ENCODE measurements around the gene CCDC86.

CCDC86 gene

GRCh38 chr11:60852982-60853950, 11.4 kb downstream of the CCDC86 start:
- no peak overlapping the region for H3K4me3 ChIP-seq (ENCODE audit: low read depth, low read length)
- no peak for DNase-seq (ENCODE audit: low read depth)
- TF ChIP-seq, protein P1, sequence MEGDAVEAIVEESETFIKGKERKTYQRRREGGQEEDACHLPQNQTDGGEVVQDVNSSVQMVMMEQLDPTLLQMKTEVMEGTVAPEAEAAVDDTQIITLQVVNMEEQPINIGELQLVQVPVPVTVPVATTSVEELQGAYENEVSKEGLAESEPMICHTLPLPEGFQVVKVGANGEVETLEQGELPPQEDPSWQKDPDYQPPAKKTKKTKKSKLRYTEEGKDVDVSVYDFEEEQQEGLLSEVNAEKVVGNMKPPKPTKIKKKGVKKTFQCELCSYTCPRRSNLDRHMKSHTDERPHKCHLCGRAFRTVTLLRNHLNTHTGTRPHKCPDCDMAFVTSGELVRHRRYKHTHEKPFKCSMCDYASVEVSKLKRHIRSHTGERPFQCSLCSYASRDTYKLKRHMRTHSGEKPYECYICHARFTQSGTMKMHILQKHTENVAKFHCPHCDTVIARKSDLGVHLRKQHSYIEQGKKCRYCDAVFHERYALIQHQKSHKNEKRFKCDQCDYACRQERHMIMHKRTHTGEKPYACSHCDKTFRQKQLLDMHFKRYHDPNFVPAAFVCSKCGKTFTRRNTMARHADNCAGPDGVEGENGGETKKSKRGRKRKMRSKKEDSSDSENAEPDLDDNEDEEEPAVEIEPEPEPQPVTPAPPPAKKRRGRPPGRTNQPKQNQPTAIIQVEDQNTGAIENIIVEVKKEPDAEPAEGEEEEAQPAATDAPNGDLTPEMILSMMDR (conservative IDR thresholded peaks at IDR 0.05; ENCODE audit: low read depth, low read length), result no peak

DNA sequence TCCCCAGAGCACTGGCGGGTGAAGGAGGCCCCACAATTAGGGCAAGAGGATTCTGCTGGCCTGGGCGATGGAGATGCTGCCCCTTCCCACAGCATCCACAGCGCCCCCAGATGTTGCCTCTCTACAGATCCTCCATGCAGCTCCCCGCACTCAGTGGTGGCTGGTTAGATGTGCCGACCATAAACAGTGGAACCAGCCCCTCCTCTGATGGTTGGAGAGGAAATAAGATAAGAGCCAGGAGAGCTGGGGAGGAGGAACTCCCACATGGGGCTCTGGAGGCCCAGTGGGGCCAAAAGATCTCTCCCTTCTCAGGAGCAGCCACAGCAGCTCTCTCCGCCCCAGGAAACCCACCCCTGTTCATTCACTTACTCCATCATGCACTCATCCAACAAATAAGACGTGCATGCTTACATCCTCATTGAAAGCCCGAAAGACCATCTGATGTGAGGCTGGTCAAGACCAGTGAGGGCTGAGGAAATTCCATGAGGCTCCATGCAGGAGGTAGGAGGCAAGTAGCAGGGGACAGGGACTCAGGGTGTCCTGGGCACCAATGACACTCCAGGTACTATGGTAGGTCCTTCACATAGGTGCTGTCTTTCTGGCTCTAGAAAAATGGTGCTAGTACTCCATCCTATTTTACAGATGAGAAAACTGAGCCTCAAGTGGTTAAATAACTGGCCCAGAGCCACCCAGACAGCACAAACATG, 12.4 kb downstream of the CCDC86 start:
- H3K4me3 ChIP-seq (ENCODE audit: low read depth, low read length), result no peak overlapping the region
- no peak for DNase-seq (ENCODE audit: low read depth)
- TF ChIP-seq, protein P1 (conservative IDR thresholded peaks at IDR 0.05; ENCODE audit: low read depth, low read length), result no peak

DNA sequence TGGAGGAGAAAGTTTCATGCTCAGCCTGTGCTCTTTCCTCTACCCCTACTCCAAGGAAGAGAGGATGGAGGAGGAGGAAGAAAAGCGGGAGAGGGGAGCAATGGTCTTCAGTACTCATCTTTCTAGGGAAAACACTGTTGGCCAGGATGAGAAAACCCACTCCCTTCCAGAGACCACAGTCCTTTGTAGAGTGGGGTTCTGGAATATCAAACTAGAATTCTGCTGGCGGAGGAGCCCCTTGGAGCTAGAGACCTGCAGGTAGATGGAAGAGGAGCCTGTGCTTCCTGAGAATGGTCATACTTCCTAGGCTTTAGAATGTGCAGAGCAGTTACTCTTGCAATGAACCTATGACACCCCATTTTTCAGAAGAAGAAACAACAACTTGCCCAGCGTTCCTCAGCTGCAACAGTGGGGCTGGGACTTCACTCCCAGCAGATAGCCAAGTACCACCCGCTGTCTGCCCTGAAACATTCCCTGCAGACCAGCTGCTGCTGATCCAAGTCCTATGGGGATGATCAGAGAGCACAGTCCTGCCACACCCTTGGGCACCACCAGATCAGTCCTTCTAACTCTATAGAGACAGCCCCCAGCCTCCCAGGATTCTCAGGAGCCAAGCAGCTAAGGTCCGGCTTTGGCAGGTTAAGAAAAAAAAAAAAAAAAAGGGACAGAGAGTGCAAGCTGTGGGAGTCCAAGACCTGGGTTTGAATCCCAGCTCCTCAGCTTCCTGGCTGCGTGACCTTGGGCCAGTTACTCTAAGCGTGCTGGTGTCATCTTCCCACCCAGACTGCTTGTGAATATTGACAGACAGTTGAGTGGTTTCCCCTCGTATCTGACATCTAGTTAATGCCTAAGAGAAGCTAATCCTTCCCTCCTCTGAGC, 13.2 kb downstream of the CCDC86 start:
- no peak for DNase-seq (ENCODE audit: low read depth)
- H3K4me3 ChIP-seq (ENCODE audit: low read depth, low read length), result no peak overlapping the region
- TF ChIP-seq, protein P1 (conservative IDR thresholded peaks at IDR 0.05; ENCODE audit: low read depth, low read length), result no peak

DNA sequence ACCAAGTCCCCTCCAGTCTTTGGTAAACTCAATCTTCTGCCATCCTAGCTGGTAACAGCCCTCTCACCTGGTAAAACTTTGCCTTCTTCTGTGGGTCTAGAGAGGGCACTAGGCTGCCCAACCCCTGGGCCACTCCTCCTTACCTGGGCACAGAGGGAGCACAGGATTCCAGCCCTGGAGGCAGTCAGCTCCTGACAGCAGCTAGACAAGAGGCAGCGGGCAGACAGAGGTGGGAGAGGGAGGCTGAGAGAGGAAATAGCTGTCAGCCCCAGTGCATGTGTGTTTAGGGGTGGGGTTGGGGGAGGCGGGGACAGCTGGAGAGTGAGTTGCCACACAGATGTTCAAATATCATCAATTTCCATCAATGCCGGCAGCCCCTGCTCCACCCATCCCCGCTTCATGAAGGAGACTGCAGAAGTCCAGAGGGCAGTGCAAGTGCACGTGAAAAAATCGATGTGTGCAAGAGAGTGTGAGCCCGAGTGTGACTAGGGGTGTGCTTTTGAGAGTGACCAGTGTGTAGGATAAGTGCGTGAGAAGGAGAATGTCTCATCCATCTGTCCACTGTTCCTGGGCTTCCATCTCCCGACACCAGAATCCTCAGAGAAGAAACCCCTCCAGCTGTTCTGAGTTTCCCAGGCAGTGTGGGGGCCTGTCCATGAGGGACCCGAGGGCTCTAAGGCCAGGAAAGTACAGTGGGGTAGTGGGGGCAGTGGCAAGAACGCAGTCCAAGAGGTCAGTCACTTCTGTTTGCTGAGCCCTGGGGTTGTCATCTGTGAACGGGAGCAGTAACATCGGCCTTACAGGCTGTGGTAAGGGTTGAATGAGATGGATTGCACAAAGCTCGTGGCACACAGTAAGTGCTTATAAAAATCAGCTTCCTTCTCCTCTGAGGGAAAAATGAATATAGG, 14.1 kb downstream of the CCDC86 start, which contains the start of gene PTGDR2:
TSS of gene PTGDR2 (minus strand) at position 225 of the 908 bp plus-strand sequence. CDS start 2,228 bp downstream, outside the sequence.
- no peak for DNase-seq (ENCODE audit: low read depth)
- H3K4me3 ChIP-seq (ENCODE audit: low read depth, low read length), result no peak within 1 kb of the TSS
- TF ChIP-seq, protein P1 (conservative IDR thresholded peaks at IDR 0.05; ENCODE audit: low read depth, low read length), result no peak

- H3K4me3 ChIP-seq (ENCODE audit: low read depth, low read length), result no peak overlapping the region
- TF ChIP-seq, protein P1 (conservative IDR thresholded peaks at IDR 0.05; ENCODE audit: low read depth, low read length), result no peak
- DNase-seq (ENCODE audit: low read depth), result peak; percentile 29
These were observed 15.7 kb downstream of the CCDC86 start for GRCh38 chr11:60857378-60858232.

All from choroid plexus epithelial cell (primary cell).